ENCODE results near the gene RFC4. TPM values are rescaled to one million over a fixed set of nuclear protein-coding genes. Genes with fewer than 3 reads are reported as not detected.

RFC4 gene
- total RNA-seq, 2 donors from 2014 or later: 4.7 to 20.4 TPM

DNA sequence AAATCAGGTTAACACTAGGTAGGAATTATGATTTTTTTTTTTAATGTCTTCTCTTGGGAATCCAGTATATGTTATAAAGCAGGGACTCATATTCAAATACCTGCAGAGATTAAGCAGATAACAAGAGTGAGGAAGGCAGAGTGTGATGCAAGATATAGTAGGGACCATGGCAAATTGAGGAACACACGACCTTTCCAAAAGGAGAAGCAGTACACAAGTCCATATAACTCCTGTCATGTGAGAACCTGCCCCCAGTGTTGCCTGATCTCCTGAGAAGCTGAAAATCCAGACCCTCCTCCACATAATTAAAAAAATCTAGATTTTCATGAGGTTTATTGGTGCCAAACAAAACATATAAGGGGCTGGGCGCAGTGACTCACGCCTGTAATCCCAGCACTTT, 3.6 kb downstream of the RFC4 start:
- ATAC-seq (ENCODE audit: insufficient number of reproducible peaks, low FRiP score, low read depth) (no peak), DNase-seq (ENCODE audit: low spot score) (no peak)
- Histone ChIP-seq H3K4me1 (ENCODE audit: control insufficient read depth in 1 of 2, low read depth in 2 of 2) (peaks cover 6 to 19% of the 10 kb centered on the region in 2 donors), H3K9me3 (no peaks in the 10 kb centered on the region), H3K27ac (no peak overlapping the region), H3K4me3 (no peak overlapping the region), H3K27me3 (replicated peaks; ENCODE audit: insufficient read depth) (no peaks in the 10 kb centered on the region), H3K36me3 (no peaks in the 10 kb centered on the region)
- TF ChIP-seq CTCF (IDR thresholded peaks at IDR 0.05): no peak

DNA sequence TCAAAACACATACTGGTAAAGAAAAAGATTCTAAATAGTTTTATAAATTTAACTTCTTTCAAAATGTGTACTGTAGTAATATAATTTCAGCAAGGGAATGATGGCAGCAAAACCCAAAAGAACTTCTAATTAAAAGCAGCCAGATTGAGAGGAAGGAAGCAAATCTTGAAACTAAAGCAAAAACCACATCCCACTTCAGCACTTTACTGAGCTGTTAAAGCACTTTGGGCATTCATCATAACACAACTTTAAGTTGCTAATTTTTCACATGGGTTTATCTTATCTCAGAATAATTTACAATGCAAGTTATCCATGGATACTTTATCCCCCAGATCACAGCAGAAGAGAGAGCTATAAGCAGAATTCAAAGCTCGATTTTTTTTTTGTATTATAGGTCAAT, 6.0 kb downstream of the RFC4 start:
- H3K27ac ChIP-seq: no peak overlapping the region
- ATAC-seq (ENCODE audit: insufficient number of reproducible peaks, low FRiP score, low read depth) (no peak), DNase-seq (ENCODE audit: low spot score) (no peak)
- no peak for TF ChIP-seq CTCF (IDR thresholded peaks at IDR 0.05)
- peaks cover 10% of the 10 kb centered on the region for H3K36me3 ChIP-seq
- H3K4me3 ChIP-seq: no peak overlapping the region
- peaks cover under 1 to 4% of the 10 kb centered on the region in 2 donors for H3K4me1 ChIP-seq (ENCODE audit: control insufficient read depth in 1 of 2, low read depth in 2 of 2)
- H3K27me3 ChIP-seq (replicated peaks; ENCODE audit: insufficient read depth): no peaks in the 10 kb centered on the region
- no peaks in the 10 kb centered on the region for H3K9me3 ChIP-seq

GRCh38 chr3:186798239-186798874, 7.9 kb downstream of the RFC4 start:
- Histone ChIP-seq H3K9me3 (no peaks in the 10 kb centered on the region), H3K36me3 (peaks cover 12% of the 10 kb centered on the region), H3K27ac (no peak overlapping the region), H3K4me1 (ENCODE audit: control insufficient read depth in 1 of 2, low read depth in 2 of 2) (no peaks in the 10 kb centered on the region), H3K27me3 (replicated peaks; ENCODE audit: insufficient read depth) (no peaks in the 10 kb centered on the region), H3K4me3 (no peak overlapping the region)
- DNase-seq (ENCODE audit: low spot score) (no peak), ATAC-seq (ENCODE audit: insufficient number of reproducible peaks, low FRiP score, low read depth) (no peak)
- TF ChIP-seq CTCF (IDR thresholded peaks at IDR 0.05): no peak

- peaks cover 31 to 47% of the 10 kb centered on the region in 2 donors for H3K4me1 ChIP-seq (ENCODE audit: control insufficient read depth in 1 of 2, low read depth in 2 of 2)
- H3K4me3 ChIP-seq: no peak overlapping the region
- H3K27me3 ChIP-seq (replicated peaks; ENCODE audit: insufficient read depth): no peaks in the 10 kb centered on the region
- no peak overlapping the region for H3K27ac ChIP-seq
- peak; percentile 12 for TF ChIP-seq CTCF (IDR thresholded peaks at IDR 0.05)
- H3K36me3 ChIP-seq: peaks cover 44% of the 10 kb centered on the region
- no peaks in the 10 kb centered on the region for H3K9me3 ChIP-seq
- ATAC-seq (ENCODE audit: insufficient number of reproducible peaks, low FRiP score, low read depth) (no peak), DNase-seq (ENCODE audit: low spot score) (no peak)
These were observed 15.9 kb downstream of the RFC4 start for GRCh38 chr3:186790261-186790981.

GRCh38 chr3:186789554-186790260, 16.6 kb downstream of the RFC4 start:
- Histone ChIP-seq H3K4me1 (ENCODE audit: control insufficient read depth in 1 of 2, low read depth in 2 of 2) (peaks cover 36 to 54% of the 10 kb centered on the region in 2 donors), H3K4me3 (no peak overlapping the region), H3K9me3 (no peaks in the 10 kb centered on the region), H3K27me3 (replicated peaks; ENCODE audit: insufficient read depth) (no peaks in the 10 kb centered on the region), H3K27ac (no peak overlapping the region), H3K36me3 (peaks cover 51% of the 10 kb centered on the region)
- ATAC-seq (ENCODE audit: insufficient number of reproducible peaks, low FRiP score, low read depth) (no peak), DNase-seq (ENCODE audit: low spot score) (no peak)
- TF ChIP-seq CTCF (IDR thresholded peaks at IDR 0.05): no peak

All from thoracic aorta (tissue), 2 donors.